ENCODE measurements around the gene TREH.

The TREH gene

GRCh38 chr11:118666371-118666770 lies 13.1 kb downstream of the TREH start:
- H4K20me1 ChIP-seq (ENCODE audit: insufficient read depth, low read length), result no peaks in the 10 kb centered on the region
- no peak for DNase-seq
- no peaks in the 10 kb centered on the region for H3K27me3 ChIP-seq (replicated peaks; ENCODE audit: insufficient read depth, low read length)
- H2AFZ ChIP-seq (ENCODE audit: low read length), result no peak overlapping the region
- no peaks in the 10 kb centered on the region for H3K9me2 ChIP-seq (replicated peaks; ENCODE audit: insufficient read depth, low read length)
- H3K4me2 ChIP-seq (ENCODE audit: low read depth, low read length), result no peak overlapping the region
- H3K4me3 ChIP-seq (ENCODE audit: low read length), result no peak overlapping the region
- no peaks in the 10 kb centered on the region for H3K36me3 ChIP-seq (replicated peaks; ENCODE audit: insufficient read depth, low read length)
- no peak overlapping the region for H3K9ac ChIP-seq (ENCODE audit: low read length)
- no peaks in the 10 kb centered on the region for H3K9me3 ChIP-seq (replicated peaks; ENCODE audit: insufficient read depth, low read length)
- TF ChIP-seq EZH2phosphoT487 (IDR thresholded peaks at IDR 0.05; ENCODE audit: low read length) (no peak), EZH2 (optimal IDR thresholded peaks at IDR 0.05; ENCODE audit: low read depth, low read length) (no peak), CTCF (IDR thresholded peaks at IDR 0.05; ENCODE audit: low read length) (no peak)
- H3K27ac ChIP-seq (ENCODE audit: low read length), result no peak overlapping the region
- H3F3A ChIP-seq (ENCODE audit: insufficient read depth, low read length), result no peaks in the 10 kb centered on the region
- H3K79me2 ChIP-seq (ENCODE audit: low read length), result no peaks in the 10 kb centered on the region
- no peaks in the 10 kb centered on the region for H3K4me1 ChIP-seq (ENCODE audit: low read length)

GRCh38 chr11:118663902-118664301 lies 15.5 kb downstream of the TREH start:
- no peaks in the 10 kb centered on the region for H3K9me2 ChIP-seq (replicated peaks; ENCODE audit: insufficient read depth, low read length)
- H4K20me1 ChIP-seq (ENCODE audit: insufficient read depth, low read length), result no peaks in the 10 kb centered on the region
- no peak overlapping the region for H3K4me2 ChIP-seq (ENCODE audit: low read depth, low read length)
- H3K9ac ChIP-seq (ENCODE audit: low read length), result no peak overlapping the region
- no peak overlapping the region for H3K27ac ChIP-seq (ENCODE audit: low read length)
- H3K4me3 ChIP-seq (ENCODE audit: low read length), result no peak overlapping the region
- no peaks in the 10 kb centered on the region for H3K9me3 ChIP-seq (replicated peaks; ENCODE audit: insufficient read depth, low read length)
- no peaks in the 10 kb centered on the region for H3K4me1 ChIP-seq (ENCODE audit: low read length)
- TF ChIP-seq EZH2 (optimal IDR thresholded peaks at IDR 0.05; ENCODE audit: low read depth, low read length), result no peak
- no peak for TF ChIP-seq CTCF (IDR thresholded peaks at IDR 0.05; ENCODE audit: low read length)
- no peak for TF ChIP-seq EZH2phosphoT487 (IDR thresholded peaks at IDR 0.05; ENCODE audit: low read length)
- no peaks in the 10 kb centered on the region for H3K27me3 ChIP-seq (replicated peaks; ENCODE audit: insufficient read depth, low read length)
- H2AFZ ChIP-seq (ENCODE audit: low read length), result no peak overlapping the region
- H3K79me2 ChIP-seq (ENCODE audit: low read length), result no peaks in the 10 kb centered on the region
- DNase-seq, result no peak
- H3F3A ChIP-seq (ENCODE audit: insufficient read depth, low read length), result no peaks in the 10 kb centered on the region
- H3K36me3 ChIP-seq (replicated peaks; ENCODE audit: insufficient read depth, low read length), result no peaks in the 10 kb centered on the region

- H3K79me2 ChIP-seq (ENCODE audit: low read length), result no peaks in the 10 kb centered on the region
- H3K9ac ChIP-seq (ENCODE audit: low read length), result no peak overlapping the region
- H3K36me3 ChIP-seq (replicated peaks; ENCODE audit: insufficient read depth, low read length), result no peaks in the 10 kb centered on the region
- H3K27me3 ChIP-seq (replicated peaks; ENCODE audit: insufficient read depth, low read length), result no peaks in the 10 kb centered on the region
- TF ChIP-seq EZH2 (optimal IDR thresholded peaks at IDR 0.05; ENCODE audit: low read depth, low read length), result no peak
- no peaks in the 10 kb centered on the region for H4K20me1 ChIP-seq (ENCODE audit: insufficient read depth, low read length)
- DNase-seq, result no peak
- H3K4me3 ChIP-seq (ENCODE audit: low read length), result no peak overlapping the region
- H3K4me2 ChIP-seq (ENCODE audit: low read depth, low read length), result no peak overlapping the region
- H3K27ac ChIP-seq (ENCODE audit: low read length), result no peak overlapping the region
- H3K4me1 ChIP-seq (ENCODE audit: low read length), result no peaks in the 10 kb centered on the region
- no peaks in the 10 kb centered on the region for H3K9me2 ChIP-seq (replicated peaks; ENCODE audit: insufficient read depth, low read length)
- H3F3A ChIP-seq (ENCODE audit: insufficient read depth, low read length), result no peaks in the 10 kb centered on the region
- no peak overlapping the region for H2AFZ ChIP-seq (ENCODE audit: low read length)
- no peaks in the 10 kb centered on the region for H3K9me3 ChIP-seq (replicated peaks; ENCODE audit: insufficient read depth, low read length)
Observed at GRCh38 chr11:118663381-118663780, 16.1 kb downstream of the TREH start.

- no peak for DNase-seq
- Histone ChIP-seq H3K9me3 (replicated peaks; ENCODE audit: insufficient read depth, low read length) (no peaks in the 10 kb centered on the region), H3K27ac (ENCODE audit: low read length) (no peak overlapping the region), H3K9ac (ENCODE audit: low read length) (no peak overlapping the region), H3K4me2 (ENCODE audit: low read depth, low read length) (no peak overlapping the region), H3K4me3 (ENCODE audit: low read length) (no peak overlapping the region), H3K36me3 (replicated peaks; ENCODE audit: insufficient read depth, low read length) (no peaks in the 10 kb centered on the region), H2AFZ (ENCODE audit: low read length) (no peak overlapping the region), H4K20me1 (ENCODE audit: insufficient read depth, low read length) (no peaks in the 10 kb centered on the region), H3K4me1 (ENCODE audit: low read length) (no peaks in the 10 kb centered on the region), H3K79me2 (ENCODE audit: low read length) (no peaks in the 10 kb centered on the region), H3F3A (ENCODE audit: insufficient read depth, low read length) (no peaks in the 10 kb centered on the region), H3K27me3 (replicated peaks; ENCODE audit: insufficient read depth, low read length) (no peaks in the 10 kb centered on the region), H3K9me2 (replicated peaks; ENCODE audit: insufficient read depth, low read length) (no peaks in the 10 kb centered on the region)
- no peak for TF ChIP-seq EZH2 (optimal IDR thresholded peaks at IDR 0.05; ENCODE audit: low read depth, low read length)
- no peak for TF ChIP-seq EZH2phosphoT487 (IDR thresholded peaks at IDR 0.05; ENCODE audit: low read length)
- TF ChIP-seq CTCF (IDR thresholded peaks at IDR 0.05; ENCODE audit: low read length), result no peak
Observed at GRCh38 chr11:118662401-118663271, 16.8 kb downstream of the TREH start.
